ENCODE data around the gene NUDT3.
"Not testable (repeated sequence)": the region's sequence is repeated elsewhere in the genome, so short reads cannot be mapped to it uniquely, and the experiment has no call there.

Gene NUDT3

DNA sequence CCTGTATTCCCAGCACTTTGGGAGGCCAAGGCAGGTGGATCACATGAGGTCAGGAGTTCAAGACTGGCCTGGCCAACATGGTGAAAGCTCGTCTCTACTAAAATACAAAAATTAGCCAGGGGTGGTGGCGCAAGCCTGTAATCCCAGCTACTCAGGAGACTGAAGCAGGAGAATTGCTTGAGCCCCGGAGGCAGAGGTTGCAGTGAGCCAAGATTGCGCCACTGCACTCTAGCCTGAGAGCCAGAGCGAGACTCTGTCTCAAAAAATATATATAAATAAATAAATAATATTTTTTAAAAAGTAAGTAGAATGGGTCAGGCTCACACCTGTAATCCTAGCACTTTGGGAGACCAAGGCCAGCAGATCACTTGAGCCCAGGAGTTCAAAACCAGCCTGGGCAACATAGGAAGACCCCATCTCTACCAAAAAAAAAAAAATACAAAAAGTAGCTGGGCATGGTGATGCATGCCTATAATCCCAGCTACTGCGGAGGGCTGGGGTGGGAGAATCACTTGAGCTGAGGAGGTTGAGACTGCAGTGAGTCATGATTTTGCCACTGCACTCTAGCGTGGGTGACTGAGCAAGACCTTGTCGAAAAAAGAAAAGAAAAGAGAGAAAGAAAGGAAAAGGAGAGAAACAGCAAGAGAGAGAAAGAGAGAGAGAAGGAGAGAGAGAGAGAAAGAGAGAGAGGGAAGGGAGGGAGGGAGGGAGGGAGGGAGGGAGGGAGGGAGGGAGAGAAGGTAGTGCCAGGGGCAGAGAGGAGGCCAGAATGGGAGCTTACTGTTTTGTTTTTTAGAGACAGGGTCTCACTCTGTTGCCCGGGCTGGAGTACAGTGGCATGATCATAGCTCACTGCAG is 26.5 kb downstream of the NUDT3 start:
- not testable (repeated sequence) for DNase-seq

DNA sequence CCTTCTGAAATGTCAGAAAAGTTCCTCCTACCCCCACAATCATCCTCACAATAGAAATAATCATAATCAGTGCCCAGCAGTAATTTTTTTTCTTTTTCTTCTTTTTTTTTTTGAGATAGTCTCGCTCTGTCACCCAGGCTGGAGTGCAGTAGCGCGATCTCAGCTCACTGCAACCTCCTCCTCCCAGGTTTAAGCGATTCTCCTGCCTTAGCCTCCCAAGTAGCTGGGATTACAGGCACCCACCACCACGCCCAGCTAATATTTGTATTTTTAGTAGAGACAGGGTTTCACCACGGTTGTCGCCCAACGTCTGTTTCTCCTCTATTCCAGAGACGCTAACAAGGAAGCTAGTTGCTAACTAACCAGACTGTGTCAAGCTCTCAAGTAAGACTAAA is 28.8 kb downstream of the NUDT3 start:
- DNase-seq, result not testable (repeated sequence)

DNA sequence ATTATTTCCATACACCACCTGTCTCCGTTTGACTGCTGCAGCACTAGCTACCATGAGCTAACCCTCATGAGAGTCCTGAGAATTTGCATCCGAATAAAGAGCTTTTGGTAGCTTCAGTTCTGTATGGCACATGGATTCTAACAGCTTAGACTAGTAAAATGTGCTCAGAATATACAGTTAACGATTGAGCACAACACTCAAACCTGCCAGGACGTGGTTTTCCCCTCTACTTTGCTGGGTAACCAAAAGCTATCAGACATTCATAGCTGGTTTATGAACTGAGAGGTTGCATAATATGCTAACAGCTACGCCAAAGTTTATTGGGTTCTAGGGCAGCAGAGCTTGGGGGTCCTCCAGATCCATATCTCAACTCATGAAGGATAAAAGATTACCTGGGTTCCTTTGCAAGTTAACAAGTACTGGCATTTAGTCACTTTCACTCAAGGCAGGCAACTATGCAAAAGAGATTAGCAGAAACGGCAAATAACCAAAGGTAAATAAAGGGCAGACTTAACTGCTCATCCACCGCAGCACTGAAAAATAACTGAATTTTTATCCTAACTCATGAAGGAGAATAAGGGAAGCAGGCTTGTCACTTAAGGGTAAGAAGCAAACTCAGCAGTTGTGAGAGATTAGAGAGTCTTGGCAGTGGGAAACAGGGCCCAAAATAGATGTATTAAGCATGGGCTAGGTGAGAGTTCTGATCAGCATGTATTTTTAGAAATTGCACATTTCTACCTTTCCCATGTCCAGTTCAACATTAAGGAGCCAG is 29.4 kb downstream of the NUDT3 start:
- DNase-seq, result no peak

- no peak for DNase-seq
These were observed 30.3 kb downstream of the NUDT3 start for GRCh38 chr6:34362176-34362575.

- no peak for DNase-seq
These were observed 31.9 kb downstream of the NUDT3 start for GRCh38 chr6:34360556-34360955.

- no peak for DNase-seq
These were observed 32.9 kb downstream of the NUDT3 start for GRCh38 chr6:34359418-34360158.

- DNase-seq, result no peak
These were observed 34.0 kb downstream of the NUDT3 start for GRCh38 chr6:34358389-34358905.

DNA sequence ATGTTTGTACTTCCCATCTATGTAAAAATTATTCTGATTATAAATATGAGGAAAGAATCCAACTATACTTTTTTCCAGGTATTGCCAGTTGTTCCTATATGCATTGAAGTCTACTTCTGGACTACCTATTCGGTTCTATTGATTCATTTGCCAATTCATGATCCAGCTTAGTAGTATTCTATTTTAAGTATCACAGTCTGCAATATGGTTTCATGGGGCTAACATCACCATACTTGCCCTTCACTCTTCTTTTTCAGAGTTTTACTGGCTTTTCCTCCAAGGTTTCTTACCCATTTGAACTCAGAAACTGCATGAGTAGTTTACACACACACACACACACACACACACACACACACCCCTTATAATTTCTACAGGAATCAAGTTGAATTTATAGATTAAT is 34.5 kb downstream of the NUDT3 start:
- DNase-seq, result no peak

GRCh38 chr6:34355889-34356288 is 36.6 kb downstream of the NUDT3 start:
- DNase-seq, result no peak

DNA sequence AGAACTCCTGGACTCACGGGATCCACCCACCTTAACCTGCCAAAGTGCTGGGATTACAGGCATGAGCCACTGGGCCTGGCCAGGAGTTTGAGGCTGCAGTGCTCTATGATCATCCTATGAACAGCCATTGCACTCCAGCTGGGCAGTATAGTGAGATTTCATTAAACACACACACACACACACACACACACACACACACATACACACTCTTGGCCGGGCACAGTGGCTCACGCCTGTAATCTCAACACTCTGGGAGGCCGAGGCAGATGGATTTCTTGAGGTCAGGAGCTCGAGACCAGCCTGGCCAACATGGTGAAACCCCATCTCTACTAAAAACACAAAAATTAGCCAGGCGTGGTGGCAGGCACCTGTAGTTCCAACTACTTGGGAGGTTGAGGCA is 38.2 kb downstream of the NUDT3 start:
- not testable (repeated sequence) for DNase-seq

DNA sequence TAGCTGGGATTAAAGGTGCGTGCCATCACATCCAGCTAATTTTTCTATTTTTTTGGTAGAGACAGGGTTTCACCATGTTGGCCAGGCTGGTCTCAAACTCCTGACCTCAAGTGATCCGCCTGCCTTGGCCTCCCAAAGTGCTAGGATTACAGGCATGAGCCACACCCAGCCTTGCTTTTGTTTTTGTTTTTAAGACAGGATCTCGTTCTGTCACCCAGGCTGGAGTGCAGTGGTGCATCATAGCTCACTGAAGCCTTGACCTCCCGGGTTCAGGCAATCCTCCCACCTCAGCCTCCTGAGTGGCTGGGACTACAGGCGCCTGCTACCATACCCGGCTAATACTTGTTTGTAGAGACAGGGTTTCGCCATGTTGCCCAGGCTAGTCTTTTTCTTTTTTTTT is 38.9 kb downstream of the NUDT3 start:
- DNase-seq, result not testable (repeated sequence)

DNA sequence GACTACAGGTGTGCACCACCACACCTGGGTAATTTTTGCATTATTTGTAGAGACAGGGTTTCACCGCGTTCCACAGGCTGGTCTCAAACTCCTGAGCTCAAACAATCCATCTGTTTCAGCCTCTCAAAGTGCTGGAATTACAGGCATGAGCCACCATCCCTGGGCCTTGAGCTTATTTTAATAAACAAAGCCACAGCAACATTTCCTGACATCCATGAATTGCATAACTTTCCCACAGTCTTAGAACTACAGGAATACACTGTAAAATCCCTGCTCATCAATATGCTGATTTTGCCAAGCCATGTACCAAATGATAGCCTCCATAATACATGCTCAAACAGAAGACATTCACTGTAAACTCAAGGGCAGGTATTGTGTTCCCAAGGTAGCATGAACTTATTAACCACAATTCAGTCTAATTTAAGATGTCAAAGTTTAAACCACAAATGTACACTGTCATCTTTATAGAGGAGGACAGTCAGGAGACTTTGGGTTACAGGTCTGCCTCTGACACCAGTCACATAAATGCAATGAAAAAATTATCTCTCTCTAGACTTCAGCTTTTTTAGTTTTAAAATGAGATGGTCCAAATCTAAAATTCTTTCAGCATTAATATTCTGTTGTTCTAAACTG is 40.0 kb downstream of the NUDT3 start:
- no peak for DNase-seq

DNA sequence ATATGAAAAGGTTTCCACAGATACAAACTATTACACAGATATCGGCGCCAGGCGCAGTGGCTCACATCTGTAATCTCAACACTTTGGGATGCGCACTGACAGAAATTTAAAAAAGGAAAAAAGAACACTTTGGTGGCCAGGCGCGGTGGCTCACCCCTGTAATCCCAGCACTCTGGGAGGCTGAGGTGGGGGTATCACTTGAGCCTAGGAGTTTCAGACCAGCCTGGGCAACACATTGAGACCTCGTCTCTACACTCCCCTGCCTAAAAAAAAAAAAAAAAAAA is 41.6 kb downstream of the NUDT3 start:
- DNase-seq, result no peak

- no peak for DNase-seq
These were observed 42.1 kb downstream of the NUDT3 start for GRCh38 chr6:34350137-34350933.

DNA sequence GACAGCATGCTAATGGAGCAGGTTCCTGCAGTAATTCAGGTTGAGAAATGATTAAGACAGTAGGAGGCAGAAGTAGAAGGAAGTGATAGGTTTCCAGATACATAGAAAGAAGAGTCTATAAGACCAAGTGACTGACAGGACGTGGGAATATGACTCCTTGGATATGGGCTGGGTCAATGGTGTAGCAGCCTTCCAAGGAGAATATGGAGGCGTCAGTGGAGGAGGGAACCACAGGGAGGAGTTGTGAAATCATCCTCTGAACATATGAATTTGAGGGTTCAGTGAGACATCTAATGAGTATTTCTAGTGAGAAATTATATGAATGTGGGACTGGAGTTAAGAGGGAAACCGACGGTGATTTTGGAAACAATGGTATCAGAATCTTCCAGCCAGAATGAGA is 43.3 kb downstream of the NUDT3 start:
- no peak for DNase-seq

DNA sequence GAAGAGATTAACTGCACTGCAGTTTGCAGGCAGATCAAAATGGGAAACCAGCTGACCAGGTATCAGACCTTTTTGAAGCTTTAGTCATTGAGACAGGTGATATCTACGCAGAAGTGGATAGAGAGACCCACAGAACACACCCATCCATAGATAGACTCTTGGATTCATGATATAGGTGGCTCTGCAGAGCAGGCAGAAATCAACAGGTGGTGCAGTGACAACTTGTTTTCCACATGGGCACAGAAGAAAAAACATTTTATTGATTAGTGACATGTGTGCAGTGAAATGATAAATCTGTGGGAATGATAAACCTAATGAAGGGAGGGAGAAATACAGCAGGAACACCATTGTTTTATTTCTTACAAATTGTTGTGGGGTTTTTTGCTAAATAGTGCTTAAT is 45.2 kb downstream of the NUDT3 start:
- DNase-seq, result no peak

DNA sequence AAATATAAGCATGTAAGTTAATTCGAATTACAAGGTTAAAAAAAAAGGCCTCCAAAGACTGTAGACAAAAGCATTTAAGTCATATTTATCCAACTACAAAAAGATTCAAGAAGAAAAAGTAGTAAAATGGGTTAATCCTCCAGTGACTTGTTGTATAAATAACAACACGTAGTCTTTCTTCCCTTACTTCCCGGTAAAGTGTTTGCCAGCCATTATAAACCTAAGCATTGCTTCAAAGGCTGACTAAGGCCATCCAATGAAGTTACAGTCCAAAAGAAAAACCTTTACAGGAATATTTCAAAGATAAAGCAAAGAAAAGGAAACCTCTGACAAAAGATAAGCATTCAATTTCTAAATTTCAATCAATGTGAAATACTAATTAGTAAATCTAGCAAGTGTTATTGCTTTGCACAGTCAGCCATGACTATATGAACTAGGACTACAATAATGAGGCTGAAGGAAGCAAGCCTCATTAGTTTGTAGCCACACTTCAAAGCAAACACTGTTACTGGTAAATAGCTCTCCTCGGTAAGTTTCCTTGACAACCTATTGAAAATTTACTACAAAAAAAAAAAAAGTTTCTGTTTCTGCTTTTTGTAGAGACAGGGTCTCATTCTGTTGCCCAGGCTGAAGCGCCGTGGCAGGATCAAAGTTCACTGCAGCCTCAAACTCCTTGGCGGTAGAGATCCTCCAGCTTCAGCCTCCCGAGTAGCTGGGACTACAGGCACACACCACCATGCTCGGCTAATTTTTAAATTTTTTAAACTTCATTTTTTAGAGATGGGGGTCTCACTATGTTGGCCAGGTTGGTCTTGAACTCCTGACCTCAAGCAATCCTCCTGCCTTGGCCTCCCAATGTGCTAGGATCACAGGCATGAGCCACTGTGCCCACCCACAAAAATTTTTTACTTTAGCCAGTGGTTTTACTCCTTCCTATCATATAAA is 46.0 kb downstream of the NUDT3 start:
- DNase-seq, result no peak

DNA sequence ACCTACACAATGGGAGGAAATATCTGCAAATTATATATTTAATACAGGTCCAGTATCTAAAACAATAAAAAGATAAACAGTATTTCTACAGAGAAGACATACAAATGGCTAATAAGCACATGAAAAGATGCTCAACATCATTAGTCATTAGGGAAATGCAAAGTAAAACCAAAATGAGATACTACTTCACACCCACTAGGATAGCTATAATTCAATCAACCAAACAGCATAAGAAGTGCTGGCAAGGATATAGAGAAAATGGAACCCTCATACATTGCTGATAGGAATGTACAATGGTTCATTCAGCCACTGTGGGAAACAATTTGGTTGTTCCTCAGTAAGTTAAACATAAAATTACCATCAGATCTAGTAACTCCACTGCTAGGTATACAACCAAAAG is 48.7 kb downstream of the NUDT3 start:
- DNase-seq, result no peak

- DNase-seq, result no peak
These were observed 50.2 kb downstream of the NUDT3 start for GRCh38 chr6:34342247-34342646.

GRCh38 chr6:34341481-34341971 is 50.9 kb downstream of the NUDT3 start:
- no peak for DNase-seq

All from KG1 (cell line).